Mucosa of descending colon (tissue), 3 donors: ENCODE measurements around the gene HES2. TPM values are rescaled to one million over a fixed set of nuclear protein-coding genes. Genes with fewer than 3 reads are reported as not detected.

Source experiments
- ATAC-seq: fragments of 200-7000 bp; cut with Tn5 transposase; one replicate; pipeline ENCODE4 v1.9.1; 2020; ENCODE audit warnings: mild to moderate bottlenecking, moderate library complexity
- DNase-seq, 3 donors: peaks; one replicate each; pipeline ENCODE4 v3.0.0-alpha.2; 2020
- H3K36me3 ChIP-seq: fragments of 200-600 bp; one replicate; pipeline ENCODE4 v1.8.0; 2021; ENCODE audit warnings: low read depth, mild to moderate bottlenecking
- H3K4me1 ChIP-seq: fragments of 200-600 bp; one replicate; pipeline ENCODE4 v1.8.0; 2021; ENCODE audit warnings: low read depth, mild to moderate bottlenecking
- H3K4me3 ChIP-seq: fragments of 200-600 bp; one replicate; pipeline ENCODE4 v1.8.0; 2021; ENCODE audit warnings: mild to moderate bottlenecking
- H3K9me3 ChIP-seq: fragments of 200-600 bp; one replicate; pipeline ENCODE4 v1.8.0; 2021; ENCODE audit warnings: mild to moderate bottlenecking
- intact Hi-C, 2 donors: fragments of 100-400 bp; cut with DNase I in 1 of 2; cut with micrococcal nuclease in 1 of 2; formaldehyde crosslinking; loops; one replicate each; pipeline versions ENCODE4 v1.11.0 to v1.11.1; 2022; cut with DNase I, micrococcal nuclease
- total RNA-seq, 3 donors: library from RNA; stranded (reverse); fragmentation: NEBNext Ultra II Directional in 2 of 3; extraction: Animal tissue kit (Norgen Biotek cat#: 25700) in 2 of 3; gene quantifications; one replicate each; pipeline versions ENCODE4 v1.2.1 to v1.2.4, GENCODE V29; 2021 to 2023
- TF ChIP-seq, protein P1 (sequence below): fragments of 200-600 bp; IDR thresholded peaks from one replicate; pipeline ENCODE4 v1.8.0; 2022; ENCODE audit warnings: antibody characterized with exemption, mild to moderate bottlenecking
- donor health status: DM: no; HTN: no; CAD: no; lungs with moderate emphysema.
- donor health status: DM: no; HTN: no; CAD: no.
- donor health status: DM: no; HTN: yes; CAD: no.

Gene HES2
- total RNA-seq, 3 donors from 2014 or later, result 8.6 to 23.0 (median 22.4) TPM

- no peak within 1 kb of the TSS for H3K4me3 ChIP-seq
- TF ChIP-seq, protein P1, sequence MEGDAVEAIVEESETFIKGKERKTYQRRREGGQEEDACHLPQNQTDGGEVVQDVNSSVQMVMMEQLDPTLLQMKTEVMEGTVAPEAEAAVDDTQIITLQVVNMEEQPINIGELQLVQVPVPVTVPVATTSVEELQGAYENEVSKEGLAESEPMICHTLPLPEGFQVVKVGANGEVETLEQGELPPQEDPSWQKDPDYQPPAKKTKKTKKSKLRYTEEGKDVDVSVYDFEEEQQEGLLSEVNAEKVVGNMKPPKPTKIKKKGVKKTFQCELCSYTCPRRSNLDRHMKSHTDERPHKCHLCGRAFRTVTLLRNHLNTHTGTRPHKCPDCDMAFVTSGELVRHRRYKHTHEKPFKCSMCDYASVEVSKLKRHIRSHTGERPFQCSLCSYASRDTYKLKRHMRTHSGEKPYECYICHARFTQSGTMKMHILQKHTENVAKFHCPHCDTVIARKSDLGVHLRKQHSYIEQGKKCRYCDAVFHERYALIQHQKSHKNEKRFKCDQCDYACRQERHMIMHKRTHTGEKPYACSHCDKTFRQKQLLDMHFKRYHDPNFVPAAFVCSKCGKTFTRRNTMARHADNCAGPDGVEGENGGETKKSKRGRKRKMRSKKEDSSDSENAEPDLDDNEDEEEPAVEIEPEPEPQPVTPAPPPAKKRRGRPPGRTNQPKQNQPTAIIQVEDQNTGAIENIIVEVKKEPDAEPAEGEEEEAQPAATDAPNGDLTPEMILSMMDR, result no peak
- H3K9me3 ChIP-seq, result no peaks in the 10 kb centered on the region
- H3K36me3 ChIP-seq, result no peaks in the 10 kb centered on the region
- intact Hi-C loops, result no loop called here
- ATAC-seq (peak; percentile 41), DNase-seq (peak in 2 of 3 donors; percentile 58 to 59)
- H3K4me1 ChIP-seq, result peaks cover 46% of the 10 kb centered on the region
Observed at GRCh38 chr1:6424619-6425593, 5.2 kb upstream of the HES2 start, which contains the start of gene ESPN. ESPN (plus strand) TSS chr1:6424776; CDS start chr1:6424956, 180 bp downstream.

DNA sequence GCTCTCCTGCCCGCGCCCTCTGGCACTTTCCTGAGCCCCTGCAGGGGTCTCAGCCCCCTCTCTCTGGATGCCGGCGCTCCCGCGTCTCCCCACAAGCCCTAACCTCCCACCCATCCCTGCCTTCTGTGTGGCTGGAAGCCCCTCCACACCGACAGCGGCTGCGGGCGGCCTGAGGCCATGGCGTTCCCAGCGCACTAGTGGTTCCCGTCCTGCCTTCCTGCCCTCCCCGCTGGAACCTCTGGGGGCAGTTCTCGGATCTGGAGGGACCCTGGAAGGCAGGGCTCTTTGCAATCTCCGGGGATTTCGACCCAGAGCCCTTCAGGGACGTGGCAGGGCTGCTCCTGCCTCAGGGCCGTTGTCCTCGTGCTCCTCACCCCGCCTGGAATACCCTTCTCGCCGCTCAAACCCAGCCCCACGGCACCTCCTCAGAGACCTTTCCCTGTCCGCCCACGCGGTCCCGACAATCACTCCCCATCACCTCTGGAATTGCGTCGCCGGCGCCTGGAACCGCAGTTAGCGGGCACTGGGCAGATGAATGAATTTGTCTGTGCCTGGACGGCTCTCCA, 4.4 kb upstream of the HES2 start:
- H3K36me3 ChIP-seq, result no peaks in the 10 kb centered on the region
- H3K9me3 ChIP-seq, result no peaks in the 10 kb centered on the region
- peaks cover 53% of the 10 kb centered on the region for H3K4me1 ChIP-seq
- H3K4me3 ChIP-seq, result no peak overlapping the region
- ATAC-seq (no peak), DNase-seq (peak in 2 of 3 donors; percentile 48 to 50)
- TF ChIP-seq, protein P1, result no peak
- intact Hi-C loops, result no loop called here

GRCh38 chr1:6423321-6423999, 3.7 kb upstream of the HES2 start:
- Histone ChIP-seq H3K9me3 (no peaks in the 10 kb centered on the region), H3K4me3 (no peak overlapping the region), H3K36me3 (no peaks in the 10 kb centered on the region), H3K4me1 (peaks cover 58% of the 10 kb centered on the region)
- intact Hi-C loops, result no loop called here
- DNase-seq, result peak; percentile 83 to 88 (median 87)
- TF ChIP-seq, protein P1, result peak; percentile 77
- ATAC-seq, result peak; percentile 50

DNA sequence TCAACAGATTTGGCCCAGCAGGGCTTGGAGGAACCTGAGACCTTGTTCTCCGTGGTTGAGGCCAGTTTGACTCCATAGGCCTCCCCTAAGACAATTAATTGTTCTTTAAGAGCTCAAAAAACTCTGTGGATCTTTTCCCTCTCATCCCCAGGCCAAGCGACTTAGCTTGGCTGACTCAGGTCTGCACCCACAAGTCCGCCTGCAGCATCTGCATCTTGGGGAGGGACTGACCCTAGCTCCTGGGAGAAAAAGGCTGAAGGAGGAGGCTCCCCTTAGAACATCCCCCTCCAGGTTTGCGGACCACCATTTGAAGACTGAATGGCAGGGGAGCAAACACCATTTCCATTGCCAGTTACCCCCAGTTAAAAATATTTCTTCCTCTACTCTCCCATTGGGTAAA, 1.5 kb upstream of the HES2 start:
- Histone ChIP-seq H3K4me1 (peaks cover 47% of the 10 kb centered on the region), H3K9me3 (no peaks in the 10 kb centered on the region)

GRCh38 chr1:6420454-6421042, 829 bp upstream of the HES2 start:
- peak; percentile 39 for ATAC-seq
- intact Hi-C loops, result no loop called here
- TF ChIP-seq, protein P1, result no peak
- no peaks in the 10 kb centered on the region for H3K36me3 ChIP-seq
- peaks cover 50% of the 10 kb centered on the region for H3K4me1 ChIP-seq
- H3K9me3 ChIP-seq, result no peaks in the 10 kb centered on the region
- peak; percentile 72 to 82 (median 79) for DNase-seq
- no peak overlapping the region for H3K4me3 ChIP-seq

More for the DNA sequence above, 1.5 kb upstream of the HES2 start:
- Histone ChIP-seq H3K36me3 (no peaks in the 10 kb centered on the region), H3K4me3 (no peak overlapping the region)
- no peak for ATAC-seq
- intact Hi-C loops, result no loop called here
- DNase-seq, result no peak
- TF ChIP-seq, protein P1, result no peak
